CD14-positive monocyte (primary cell): Measurements from ENCODE around the gene GALNT18. TPM values are rescaled to one million over a fixed set of nuclear protein-coding genes. Genes with fewer than 3 reads are reported as not detected.

Experiments
- DNase-seq, 3 donors: peaks; one replicate each; pipeline ENCODE4 v3.0.0-alpha.2; 2011 to 2022
- H2AFZ ChIP-seq: 2 replicates; pipeline ENCODE4 v1.6.0; 2012; ENCODE audit warnings: mild to moderate bottlenecking, low read depth, low read length, inconsistent platforms; ENCODE audit not compliant: insufficient read depth, poor library complexity, severe bottlenecking
- H3K27ac ChIP-seq, 2 donors: 1 replicate in 1 of 2; 2 replicates in 1 of 2; pipeline ENCODE4 v1.5.1; 2012 to 2013; ENCODE audit warnings: low read length in 2 of 2, control low read depth in 1 of 2, inconsistent platforms in 1 of 2, low read depth in 1 of 2, mild to moderate bottlenecking in 1 of 2
- H3K27me3 ChIP-seq, 2 donors: one replicate each; pipeline versions ENCODE4 v1.6.0 to v1.6.1; 2011 to 2013; ENCODE audit warnings: low read length in 2 of 2; ENCODE audit not compliant: control insufficient read depth in 2 of 2, insufficient read depth in 2 of 2
- H3K36me3 ChIP-seq, 2 donors: replicated peaks in 1 of 2; 1 replicate in 1 of 2; 2 replicates in 1 of 2; pipeline versions ENCODE4 v1.5.1 to v1.6.1; 2012 to 2013; ENCODE audit warnings: low read length in 2 of 2, control low read depth in 1 of 2, inconsistent platforms in 1 of 2, mild to moderate bottlenecking in 1 of 2; ENCODE audit not compliant: insufficient read depth in 2 of 2, control insufficient read depth in 1 of 2
- H3K4me1 ChIP-seq, 2 donors: 1 replicate in 1 of 2; 2 replicates in 1 of 2; pipeline versions ENCODE4 v1.5.1 to v1.6.1; 2012 to 2013; ENCODE audit warnings: low read length in 2 of 2, control low read depth in 1 of 2, inconsistent platforms in 1 of 2, mild to moderate bottlenecking in 1 of 2, moderate library complexity in 1 of 2; ENCODE audit not compliant: insufficient read depth in 2 of 2, control insufficient read depth in 1 of 2
- H3K4me2 ChIP-seq: replicated peaks from 2 replicates; pipeline ENCODE3; 2012; ENCODE audit warnings: low read length, moderate library complexity, mild to moderate bottlenecking; ENCODE audit not compliant: poor library complexity, severe bottlenecking; ENCODE audit errors: extremely low read depth
- H3K4me3 ChIP-seq, 3 experiments: fragments of 200-600 bp in 1 of 3; sonication (generic) in 1 of 3; replicated peaks in 1 of 3; 1 replicate in 2 of 3; 2 replicates in 1 of 3; pipeline ENCODE4 v1.5.1; 2011 to 2013; ENCODE audit warnings: low read length in 3 of 3, mild to moderate bottlenecking in 3 of 3, control low read depth in 2 of 3, low read depth in 2 of 3, inconsistent platforms in 1 of 3, moderate library complexity in 1 of 3
- H3K79me2 ChIP-seq: 2 replicates; pipeline ENCODE4 v1.6.0; 2012; ENCODE audit warnings: mild to moderate bottlenecking, control low read depth, inconsistent platforms, low read length, moderate library complexity; ENCODE audit not compliant: insufficient read depth
- H3K9ac ChIP-seq: 2 replicates; pipeline ENCODE4 v1.6.0; 2017; ENCODE audit warnings: low read length, mild to moderate bottlenecking; ENCODE audit not compliant: insufficient read depth, poor library complexity, severe bottlenecking
- H3K9me3 ChIP-seq, 2 donors: replicated peaks in 1 of 2; 1 replicate in 1 of 2; 2 replicates in 1 of 2; pipeline versions ENCODE4 v1.5.1 to v1.6.1; 2012 to 2013; ENCODE audit warnings: low read length in 2 of 2, control low read depth in 1 of 2; ENCODE audit not compliant: control insufficient read depth in 1 of 2, insufficient read depth in 1 of 2
- H4K20me1 ChIP-seq: 2 replicates; pipeline ENCODE4 v1.6.0; 2012; ENCODE audit warnings: mild to moderate bottlenecking, low read length, control low read depth, moderate library complexity; ENCODE audit not compliant: insufficient read depth
- H3K27ac Mint-ChIP-seq, 7 donors: one replicate each; pipeline ENCODE4 v1.8.0; 2020; ENCODE audit warnings: mild to moderate bottlenecking in 7 of 7, mixed read lengths in 7 of 7, moderate library complexity in 6 of 7, inconsistent platforms in 2 of 7
- H3K27me3 Mint-ChIP-seq, 3 donors: one replicate each; pipeline ENCODE4 v1.8.0; 2021 to 2022; ENCODE audit warnings: low read depth in 3 of 3, mild to moderate bottlenecking in 3 of 3, mixed read lengths in 3 of 3, moderate library complexity in 3 of 3, inconsistent platforms in 1 of 3
- H3K36me3 Mint-ChIP-seq, 2 donors: one replicate each; pipeline ENCODE4 v1.8.0; 2020; ENCODE audit warnings: mixed read lengths in 2 of 2, inconsistent platforms in 1 of 2, mild to moderate bottlenecking in 1 of 2
- H3K4me1 Mint-ChIP-seq: one replicate; pipeline ENCODE4 v1.8.0; 2020; ENCODE audit warnings: mild to moderate bottlenecking, mixed read lengths
- H3K4me3 Mint-ChIP-seq, 2 donors: one replicate each; pipeline ENCODE4 v1.8.0; 2020; ENCODE audit warnings: mild to moderate bottlenecking in 2 of 2, mixed read lengths in 2 of 2, moderate library complexity in 1 of 2
- H3K9me3 Mint-ChIP-seq, 7 donors: one replicate each; pipeline ENCODE4 v1.8.0; 2020 to 2022; ENCODE audit warnings: mixed read lengths in 7 of 7, mild to moderate bottlenecking in 6 of 7, moderate library complexity in 6 of 7, inconsistent platforms in 2 of 7
- WGBS: methylation state at CpG from one replicate; pipeline ENCODE4 v1.1.5; 2013; ENCODE audit warnings: missing lambda C conversion rate; ENCODE audit not compliant: insufficient coverage; 5-methylcytosine and 5-hydroxymethylcytosine counted together
- intact Hi-C, 2 donors: fragments of 100-400 bp; cut with micrococcal nuclease; formaldehyde crosslinking; loops; one replicate each; pipeline versions ENCODE4 v1.15.0 to v1.15.1; 2023
- polyA plus RNA-seq, 3 donors: library from polyadenylated mRNA; depleted of rRNA in 1 of 3; unstranded in 2 of 3; stranded (reverse) in 1 of 3; fragments of 300-500 nt in 2 of 3; fragments of >200 nt in 1 of 3; fragmentation: Illumina TruSeq in 2 of 3; gene quantifications; 1 replicate in 2 of 3; 2 replicates in 1 of 3; pipeline ENCODE4 v1.2.3, GENCODE V29; 2012 to 2021
- TF ChIP-seq, protein P1 (sequence below): fragments of 200-600 bp; IDR thresholded peaks from one replicate; pipeline ENCODE4 v1.8.0; 2022; ENCODE audit warnings: antibody characterized with exemption, mild to moderate bottlenecking

The GALNT18 gene
- polyA plus RNA-seq, 3 donors, result not detected

DNA sequence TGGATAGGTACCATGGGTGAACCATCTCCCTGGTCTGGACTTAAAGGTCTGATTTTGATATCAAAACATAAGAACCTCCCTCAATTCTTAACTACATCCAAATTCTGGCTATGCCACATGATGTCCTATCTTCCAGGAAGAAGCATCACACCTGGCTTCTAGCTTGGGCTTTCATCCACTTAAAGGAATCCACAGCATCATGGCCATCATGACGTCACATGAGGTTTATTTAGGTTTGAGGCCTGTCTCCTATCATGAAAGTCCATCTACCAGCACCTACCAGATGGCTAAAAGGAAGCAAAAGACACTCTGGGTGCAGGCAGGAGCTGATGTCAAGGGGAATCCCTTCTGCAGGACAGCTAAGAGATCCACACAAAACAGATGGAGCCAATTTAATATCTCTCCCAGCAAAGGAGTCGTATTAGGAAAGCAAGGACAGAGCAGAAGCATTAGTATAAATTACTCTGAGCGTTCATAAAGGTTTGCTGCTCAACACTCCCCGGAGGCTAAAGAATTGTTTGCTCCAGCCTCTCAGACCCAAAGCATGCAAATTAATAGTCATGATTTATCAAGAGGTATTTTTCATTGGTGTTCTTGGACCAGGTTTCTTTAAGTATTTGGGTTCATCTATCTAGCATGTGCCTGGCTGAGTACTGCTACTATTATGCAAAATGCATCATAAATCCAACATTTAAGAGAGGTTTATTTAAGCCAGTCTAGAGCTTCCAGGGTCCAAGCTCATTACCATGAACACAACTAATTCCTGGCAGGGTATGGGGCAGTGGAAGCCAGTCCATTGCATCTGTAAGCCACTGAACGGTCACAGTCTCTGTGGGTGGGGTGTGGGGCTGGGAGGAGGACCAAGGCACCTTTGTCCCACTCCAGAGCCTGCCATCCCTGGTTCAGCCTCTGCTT, 47.2 kb downstream of the GALNT18 start:
- H2AFZ ChIP-seq, result no peak overlapping the region
- Mint-ChIP-seq H3K4me3 (no peak overlapping the region), H3K27me3 (peaks cover 0 to 7% (median 5%) of the 10 kb centered on the region in 3 donors), H3K9me3 (peaks cover 0 to 2% (median 0%) of the 10 kb centered on the region in 7 donors), H3K4me1 (peaks cover 6% of the 10 kb centered on the region), H3K36me3 (no peaks in the 10 kb centered on the region), H3K27ac (no peak overlapping the region)
- no peaks in the 10 kb centered on the region for H3K4me1 ChIP-seq
- H3K4me3 ChIP-seq, result no peak overlapping the region
- no peaks in the 10 kb centered on the region for H4K20me1 ChIP-seq
- TF ChIP-seq, protein P1, sequence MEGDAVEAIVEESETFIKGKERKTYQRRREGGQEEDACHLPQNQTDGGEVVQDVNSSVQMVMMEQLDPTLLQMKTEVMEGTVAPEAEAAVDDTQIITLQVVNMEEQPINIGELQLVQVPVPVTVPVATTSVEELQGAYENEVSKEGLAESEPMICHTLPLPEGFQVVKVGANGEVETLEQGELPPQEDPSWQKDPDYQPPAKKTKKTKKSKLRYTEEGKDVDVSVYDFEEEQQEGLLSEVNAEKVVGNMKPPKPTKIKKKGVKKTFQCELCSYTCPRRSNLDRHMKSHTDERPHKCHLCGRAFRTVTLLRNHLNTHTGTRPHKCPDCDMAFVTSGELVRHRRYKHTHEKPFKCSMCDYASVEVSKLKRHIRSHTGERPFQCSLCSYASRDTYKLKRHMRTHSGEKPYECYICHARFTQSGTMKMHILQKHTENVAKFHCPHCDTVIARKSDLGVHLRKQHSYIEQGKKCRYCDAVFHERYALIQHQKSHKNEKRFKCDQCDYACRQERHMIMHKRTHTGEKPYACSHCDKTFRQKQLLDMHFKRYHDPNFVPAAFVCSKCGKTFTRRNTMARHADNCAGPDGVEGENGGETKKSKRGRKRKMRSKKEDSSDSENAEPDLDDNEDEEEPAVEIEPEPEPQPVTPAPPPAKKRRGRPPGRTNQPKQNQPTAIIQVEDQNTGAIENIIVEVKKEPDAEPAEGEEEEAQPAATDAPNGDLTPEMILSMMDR, result no peak
- no peaks in the 10 kb centered on the region for H3K79me2 ChIP-seq
- no peaks in the 10 kb centered on the region for H3K9me3 ChIP-seq
- no peak overlapping the region for H3K4me2 ChIP-seq
- H3K9ac ChIP-seq, result no peak overlapping the region
- H3K27me3 ChIP-seq, result no peaks in the 10 kb centered on the region
- intact Hi-C loops, result no loop called here
- WGBS, result no CpG with 5 or more reads among the region's 5 CpGs
- H3K27ac ChIP-seq, result no peak overlapping the region
- H3K36me3 ChIP-seq, result no peaks in the 10 kb centered on the region
- no peak for DNase-seq

DNA sequence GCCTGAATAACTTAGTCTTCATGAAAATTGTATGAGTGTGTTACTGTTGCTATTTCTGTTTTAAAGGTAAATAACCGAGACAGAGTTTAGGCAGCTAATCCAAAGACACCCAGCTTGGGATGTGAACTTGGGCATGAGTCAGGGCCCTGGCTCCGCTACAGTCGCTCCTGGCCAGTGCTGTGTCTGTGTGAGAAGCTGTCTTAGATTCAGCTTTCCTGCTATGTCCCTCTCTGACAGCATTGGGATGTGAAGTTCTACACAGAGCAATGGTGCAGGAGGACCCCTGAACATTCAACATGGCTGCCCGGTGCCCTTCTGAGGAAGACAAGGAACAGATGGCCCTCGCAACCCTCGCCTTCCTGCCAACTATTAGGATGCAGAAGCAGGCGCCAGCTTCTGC, 49.4 kb downstream of the GALNT18 start:
- whole genome bisulfite sequencing, result 93% methylated on average over 7 of the region's 7 CpGs
- no peak overlapping the region for H3K4me3 ChIP-seq
- Mint-ChIP-seq H3K9me3 (peaks cover 0 to 3% (median 0%) of the 10 kb centered on the region in 7 donors), H3K27me3 (peaks cover 0 to 7% (median 2%) of the 10 kb centered on the region in 3 donors), H3K4me3 (no peak overlapping the region), H3K27ac (no peak overlapping the region), H3K36me3 (no peaks in the 10 kb centered on the region), H3K4me1 (peaks cover 7% of the 10 kb centered on the region)
- no peaks in the 10 kb centered on the region for H3K27me3 ChIP-seq
- no peak overlapping the region for H3K4me2 ChIP-seq
- no peak for DNase-seq
- H3K9ac ChIP-seq, result no peak overlapping the region
- intact Hi-C loops, result no loop called here
- no peaks in the 10 kb centered on the region for H3K4me1 ChIP-seq
- no peaks in the 10 kb centered on the region for H3K36me3 ChIP-seq
- H3K9me3 ChIP-seq, result no peaks in the 10 kb centered on the region
- TF ChIP-seq, protein P1, result no peak
- no peaks in the 10 kb centered on the region for H3K79me2 ChIP-seq
- H2AFZ ChIP-seq, result no peak overlapping the region
- no peaks in the 10 kb centered on the region for H4K20me1 ChIP-seq
- H3K27ac ChIP-seq, result no peak overlapping the region
